ENCODE measurements around the gene KRTAP4-6.
"Not testable (repeated sequence)": the region's sequence is repeated elsewhere in the genome, so short reads cannot be mapped to it uniquely, and the experiment has no call there.

Gene KRTAP4-6

DNA sequence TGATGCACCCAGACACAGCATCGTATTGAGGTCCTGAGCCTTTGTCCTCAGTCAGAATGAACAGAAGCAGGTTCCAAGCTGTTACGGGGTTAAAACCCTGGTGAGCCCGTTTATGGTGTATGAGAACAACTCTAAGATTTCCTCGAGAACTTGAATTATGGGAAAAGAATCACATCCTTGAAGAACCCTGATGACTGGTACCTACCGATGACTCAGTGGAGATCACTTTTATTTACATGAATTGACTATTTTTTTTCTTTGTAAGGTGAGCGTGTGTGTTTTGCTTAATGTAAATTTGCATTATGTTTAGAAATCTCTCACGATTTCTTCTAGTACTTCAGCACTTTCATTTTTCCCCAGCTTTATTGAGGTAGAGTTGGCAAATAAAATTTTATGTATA is 23.5 kb upstream of the KRTAP4-6 start:
- DNase-seq (ENCODE audit: low spot score in 2 of 2) (no peak), ATAC-seq (replicated peaks; ENCODE audit: extremely low read depth, poor library complexity, severe bottlenecking) (no peak)
- Mint-ChIP-seq H3K27me3 (peaks cover 22% of the 10 kb centered on the region), H3K4me3 (no peak overlapping the region), H3K4me1 (no peaks in the 10 kb centered on the region), H3K36me3 (ENCODE audit: insufficient read depth) (no peaks in the 10 kb centered on the region), H3K9me3 (no peaks in the 10 kb centered on the region), H3K27ac (ENCODE audit: low read depth) (no peak overlapping the region)

- DNase-seq (ENCODE audit: low spot score in 2 of 2) (no peak), ATAC-seq (replicated peaks; ENCODE audit: extremely low read depth, poor library complexity, severe bottlenecking) (no peak)
- Mint-ChIP-seq H3K4me1 (no peaks in the 10 kb centered on the region), H3K9me3 (no peaks in the 10 kb centered on the region), H3K27ac (ENCODE audit: low read depth) (no peak within 1 kb of the TSS), H3K4me3 (no peak within 1 kb of the TSS), H3K27me3 (peaks cover 49% of the 10 kb centered on the region), H3K36me3 (ENCODE audit: insufficient read depth) (no peaks in the 10 kb centered on the region)
Measured at GRCh38 chr17:41160648-41161047, 20.3 kb upstream of the KRTAP4-6 start, which contains the start of gene KRTAP4-4. KRTAP4-4 (minus strand) TSS chr17:41160748; CDS start chr17:41160691, 57 bp downstream.

- not testable (repeated sequence) for H3K4me1 Mint-ChIP-seq; H3K27ac Mint-ChIP-seq (ENCODE audit: low read depth); H3K4me3 Mint-ChIP-seq; ATAC-seq (replicated peaks; ENCODE audit: extremely low read depth, poor library complexity, severe bottlenecking); H3K36me3 Mint-ChIP-seq (ENCODE audit: insufficient read depth); H3K9me3 Mint-ChIP-seq; DNase-seq (ENCODE audit: low spot score in 2 of 2)
- H3K27me3 Mint-ChIP-seq = peaks cover 54% of the 10 kb centered on the region
Measured at GRCh38 chr17:41160190-41160589, 19.8 kb upstream of the KRTAP4-6 start.

DNA sequence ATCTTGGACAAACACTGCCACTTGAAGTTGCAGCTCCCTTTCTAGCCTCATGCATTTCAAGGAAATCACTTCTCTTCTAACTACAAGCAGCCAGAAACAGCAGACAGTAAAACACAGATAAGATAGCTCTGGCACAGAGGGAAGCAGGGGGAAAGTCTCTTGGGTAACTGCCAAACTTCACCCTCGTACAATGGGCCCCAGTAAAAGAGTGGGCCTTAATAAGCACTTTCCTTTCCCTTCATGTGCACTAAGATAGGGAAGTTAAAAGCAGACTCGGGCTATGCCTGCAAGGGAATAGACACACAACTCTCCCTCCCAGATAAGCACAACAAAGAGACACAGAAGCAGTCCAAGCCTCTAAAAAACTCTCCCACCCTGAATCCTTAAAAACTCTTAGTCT is 13.5 kb upstream of the KRTAP4-6 start:
- H3K36me3 Mint-ChIP-seq (ENCODE audit: insufficient read depth) = no peaks in the 10 kb centered on the region
- no peaks in the 10 kb centered on the region for H3K9me3 Mint-ChIP-seq
- ATAC-seq (replicated peaks; ENCODE audit: extremely low read depth, poor library complexity, severe bottlenecking) (no peak), DNase-seq (ENCODE audit: low spot score in 2 of 2) (no peak)
- no peak overlapping the region for H3K27ac Mint-ChIP-seq (ENCODE audit: low read depth)
- peaks cover 58% of the 10 kb centered on the region for H3K27me3 Mint-ChIP-seq
- no peak overlapping the region for H3K4me3 Mint-ChIP-seq
- no peaks in the 10 kb centered on the region for H3K4me1 Mint-ChIP-seq

DNA sequence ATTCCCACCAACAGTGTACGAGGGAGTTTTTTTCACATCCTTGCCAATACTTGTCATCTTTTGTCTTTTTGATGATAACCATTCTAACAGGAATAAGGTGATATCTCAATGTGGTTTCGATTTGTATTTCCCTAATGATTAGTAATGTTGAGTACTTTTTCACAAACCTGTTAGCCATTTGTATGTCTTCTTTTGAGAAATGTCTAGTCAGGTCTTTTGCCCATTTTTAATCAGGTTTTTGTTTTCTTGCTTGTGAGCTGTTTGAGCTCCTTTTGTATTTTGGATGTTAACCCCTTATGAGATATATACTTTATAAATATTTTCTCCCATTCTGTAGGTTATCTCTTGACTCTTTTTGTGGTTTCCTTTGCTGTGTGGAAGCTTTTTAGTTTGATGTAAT is 11.2 kb upstream of the KRTAP4-6 start:
- Mint-ChIP-seq H3K4me1 (no peaks in the 10 kb centered on the region), H3K27ac (ENCODE audit: low read depth) (no peak overlapping the region), H3K36me3 (ENCODE audit: insufficient read depth) (no peaks in the 10 kb centered on the region), H3K9me3 (no peaks in the 10 kb centered on the region), H3K27me3 (peaks cover 42% of the 10 kb centered on the region), H3K4me3 (no peak overlapping the region)
- ATAC-seq (replicated peaks; ENCODE audit: extremely low read depth, poor library complexity, severe bottlenecking) (no peak), DNase-seq (ENCODE audit: low spot score in 2 of 2) (no peak)

DNA sequence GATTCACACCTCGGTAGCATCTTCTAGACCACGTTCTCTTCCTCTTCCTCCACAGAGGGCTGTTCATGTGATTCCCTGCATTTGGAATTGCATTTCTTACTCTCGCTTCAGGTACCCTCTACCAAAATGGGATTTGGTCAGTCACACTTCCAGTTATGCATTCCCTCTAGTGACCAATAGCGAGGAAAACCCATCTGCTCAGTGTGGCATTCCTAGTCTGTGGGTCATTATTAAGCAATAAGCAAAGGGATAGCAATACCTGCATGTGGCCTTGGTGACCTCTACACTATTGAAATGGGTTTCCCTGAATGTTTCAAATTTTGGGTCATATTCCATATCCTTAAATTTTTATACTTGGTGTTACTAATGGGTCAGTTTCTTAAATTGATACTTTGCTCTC is 9.7 kb upstream of the KRTAP4-6 start:
- Mint-ChIP-seq H3K36me3 (ENCODE audit: insufficient read depth) (no peaks in the 10 kb centered on the region), H3K4me3 (no peak overlapping the region), H3K27me3 (peaks cover 28% of the 10 kb centered on the region), H3K9me3 (no peaks in the 10 kb centered on the region), H3K27ac (ENCODE audit: low read depth) (no peak overlapping the region), H3K4me1 (no peaks in the 10 kb centered on the region)
- DNase-seq (ENCODE audit: low spot score in 2 of 2) (no peak), ATAC-seq (replicated peaks; ENCODE audit: extremely low read depth, poor library complexity, severe bottlenecking) (no peak)

- ATAC-seq (replicated peaks; ENCODE audit: extremely low read depth, poor library complexity, severe bottlenecking) (no peak), DNase-seq (ENCODE audit: low spot score in 2 of 2) (no peak)
- Mint-ChIP-seq H3K27me3 (peaks cover 24% of the 10 kb centered on the region), H3K4me1 (no peaks in the 10 kb centered on the region), H3K36me3 (ENCODE audit: insufficient read depth) (no peaks in the 10 kb centered on the region), H3K9me3 (no peaks in the 10 kb centered on the region), H3K27ac (ENCODE audit: low read depth) (peak within 1 kb of the TSS; percentile 14), H3K4me3 (no peak within 1 kb of the TSS)
Measured at GRCh38 chr17:41149652-41149985, 9.3 kb upstream of the KRTAP4-6 start, which contains the start of gene KRTAP4-5. KRTAP4-5 (minus strand) TSS chr17:41149825; CDS start chr17:41149767, 58 bp downstream.

GRCh38 chr17:41148971-41149651 is 8.8 kb upstream of the KRTAP4-6 start:
- Mint-ChIP-seq H3K27me3 (peaks cover 19% of the 10 kb centered on the region), H3K27ac (ENCODE audit: low read depth) (peak overlapping the region; percentile 14)
- not testable (repeated sequence) for H3K4me1 Mint-ChIP-seq; ATAC-seq (replicated peaks; ENCODE audit: extremely low read depth, poor library complexity, severe bottlenecking); DNase-seq (ENCODE audit: low spot score in 2 of 2); H3K9me3 Mint-ChIP-seq; H3K36me3 Mint-ChIP-seq (ENCODE audit: insufficient read depth); H3K4me3 Mint-ChIP-seq

- peaks cover 12% of the 10 kb centered on the region for H3K27me3 Mint-ChIP-seq
- ATAC-seq (replicated peaks; ENCODE audit: extremely low read depth, poor library complexity, severe bottlenecking) (no peak), DNase-seq (ENCODE audit: low spot score in 2 of 2) (no peak)
- no peaks in the 10 kb centered on the region for H3K36me3 Mint-ChIP-seq (ENCODE audit: insufficient read depth)
- H3K4me1 Mint-ChIP-seq = no peaks in the 10 kb centered on the region
- H3K4me3 Mint-ChIP-seq = no peak overlapping the region
- no peak overlapping the region for H3K27ac Mint-ChIP-seq (ENCODE audit: low read depth)
- peaks cover 12% of the 10 kb centered on the region for H3K9me3 Mint-ChIP-seq
Measured at GRCh38 chr17:41147531-41148204, 7.3 kb upstream of the KRTAP4-6 start.

DNA sequence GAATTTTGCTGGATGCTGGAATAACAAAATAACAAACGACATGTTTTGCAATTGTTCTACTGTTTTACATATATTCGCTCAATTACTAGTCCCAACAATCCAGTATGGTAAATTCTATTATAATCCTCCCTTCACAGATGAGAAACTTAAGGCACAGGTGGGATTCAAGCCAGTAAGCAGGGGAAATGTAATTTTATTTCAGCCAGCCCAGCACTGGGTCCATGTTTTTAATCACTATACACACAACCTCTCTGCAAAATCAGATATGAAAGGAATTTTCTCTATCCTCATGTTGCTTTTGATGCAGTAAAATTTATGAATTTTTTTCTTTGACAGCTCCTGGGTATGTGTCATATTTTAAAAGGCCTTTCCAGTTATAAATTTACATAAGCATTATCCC is 4.9 kb upstream of the KRTAP4-6 start:
- H3K27me3 Mint-ChIP-seq = peaks cover 17% of the 10 kb centered on the region
- H3K4me3 Mint-ChIP-seq = no peak overlapping the region
- H3K27ac Mint-ChIP-seq (ENCODE audit: low read depth) = no peak overlapping the region
- H3K9me3 Mint-ChIP-seq = peaks cover 20% of the 10 kb centered on the region
- ATAC-seq (replicated peaks; ENCODE audit: extremely low read depth, poor library complexity, severe bottlenecking) (no peak), DNase-seq (ENCODE audit: low spot score in 2 of 2) (no peak)
- no peaks in the 10 kb centered on the region for H3K4me1 Mint-ChIP-seq
- H3K36me3 Mint-ChIP-seq (ENCODE audit: insufficient read depth) = no peaks in the 10 kb centered on the region

DNA sequence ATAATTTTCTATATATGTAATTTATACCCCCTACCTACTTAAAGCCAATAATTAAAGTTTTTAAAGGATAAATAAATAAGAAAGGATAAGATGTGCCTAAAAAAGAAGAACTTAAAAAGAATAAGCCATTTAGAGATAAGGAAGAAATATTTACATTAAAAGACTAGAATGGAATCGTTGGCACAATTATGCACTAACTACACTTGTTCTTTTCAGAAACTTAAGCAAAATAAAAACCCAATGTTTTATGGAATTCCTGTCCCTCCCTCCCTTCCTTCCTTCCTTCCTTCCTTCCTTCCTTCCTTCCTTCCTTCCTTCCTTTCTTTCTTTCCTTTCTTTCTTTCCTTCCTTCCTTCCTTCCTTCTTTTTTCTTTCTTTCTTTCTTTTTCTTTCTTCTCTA is 4.5 kb upstream of the KRTAP4-6 start:
- Mint-ChIP-seq H3K9me3 (peaks cover 21% of the 10 kb centered on the region), H3K36me3 (ENCODE audit: insufficient read depth) (no peaks in the 10 kb centered on the region), H3K4me3 (no peak overlapping the region), H3K4me1 (no peaks in the 10 kb centered on the region), H3K27ac (ENCODE audit: low read depth) (no peak overlapping the region), H3K27me3 (peaks cover 17% of the 10 kb centered on the region)
- DNase-seq (ENCODE audit: low spot score in 2 of 2) = no peak
- ATAC-seq (replicated peaks; ENCODE audit: extremely low read depth, poor library complexity, severe bottlenecking) = no peak

GRCh38 chr17:41141361-41141760 is 1.0 kb upstream of the KRTAP4-6 start:
- no peak for DNase-seq (ENCODE audit: low spot score in 2 of 2)
- no peak for ATAC-seq (replicated peaks; ENCODE audit: extremely low read depth, poor library complexity, severe bottlenecking)
- Mint-ChIP-seq H3K27me3 (peaks cover 7% of the 10 kb centered on the region), H3K4me1 (no peaks in the 10 kb centered on the region), H3K4me3 (no peak overlapping the region), H3K9me3 (peaks cover 25% of the 10 kb centered on the region), H3K36me3 (ENCODE audit: insufficient read depth) (no peaks in the 10 kb centered on the region), H3K27ac (ENCODE audit: low read depth) (no peak overlapping the region)

- not testable (repeated sequence) for H3K27ac Mint-ChIP-seq (ENCODE audit: low read depth); H3K4me3 Mint-ChIP-seq; H3K36me3 Mint-ChIP-seq (ENCODE audit: insufficient read depth); ATAC-seq (replicated peaks; ENCODE audit: extremely low read depth, poor library complexity, severe bottlenecking); H3K27me3 Mint-ChIP-seq; DNase-seq (ENCODE audit: low spot score in 2 of 2); H3K4me1 Mint-ChIP-seq
- peaks cover 25% of the 10 kb centered on the region for H3K9me3 Mint-ChIP-seq
Measured at GRCh38 chr17:41139865-41140264, 479 bp downstream of the KRTAP4-6 start.
